Effector memory CD8-positive, alpha-beta T cell (primary cell): ENCODE results near the gene TCP11.

Experiments used
- ATAC-seq: fragments of 150-1000 bp; cut with Tn5 transposase; replicated peaks from 2 replicates; pipeline ENCODE4 v1.10.0; 2021; ENCODE audit warnings: mild to moderate bottlenecking, moderate library complexity
- DNase-seq, 3 experiments: peaks; one replicate each; pipeline ENCODE4 v3.0.0; 2021
- H3K27ac Mint-ChIP-seq, 2 donors: one replicate each; pipeline ENCODE4 v1.8.0; 2022; ENCODE audit warnings: mild to moderate bottlenecking in 2 of 2, mixed read lengths in 2 of 2, moderate library complexity in 2 of 2
- H3K27me3 Mint-ChIP-seq, 2 donors: one replicate each; pipeline ENCODE4 v1.8.0; 2022; ENCODE audit warnings: mixed read lengths in 2 of 2
- H3K36me3 Mint-ChIP-seq: one replicate; pipeline ENCODE4 v1.8.0; 2022; ENCODE audit warnings: mild to moderate bottlenecking, moderate library complexity, mixed read lengths; ENCODE audit not compliant: insufficient read depth
- H3K4me1 Mint-ChIP-seq, 2 donors: one replicate each; pipeline ENCODE4 v1.8.0; 2022; ENCODE audit warnings: low read depth in 2 of 2, mixed read lengths in 2 of 2
- H3K4me3 Mint-ChIP-seq, 2 donors: one replicate each; pipeline ENCODE4 v1.8.0; 2022; ENCODE audit warnings: mild to moderate bottlenecking in 2 of 2, mixed read lengths in 2 of 2, moderate library complexity in 2 of 2
- H3K9me3 Mint-ChIP-seq, 2 donors: one replicate each; pipeline ENCODE4 v1.8.0; 2022; ENCODE audit warnings: mixed read lengths in 2 of 2

The TCP11 gene

DNA sequence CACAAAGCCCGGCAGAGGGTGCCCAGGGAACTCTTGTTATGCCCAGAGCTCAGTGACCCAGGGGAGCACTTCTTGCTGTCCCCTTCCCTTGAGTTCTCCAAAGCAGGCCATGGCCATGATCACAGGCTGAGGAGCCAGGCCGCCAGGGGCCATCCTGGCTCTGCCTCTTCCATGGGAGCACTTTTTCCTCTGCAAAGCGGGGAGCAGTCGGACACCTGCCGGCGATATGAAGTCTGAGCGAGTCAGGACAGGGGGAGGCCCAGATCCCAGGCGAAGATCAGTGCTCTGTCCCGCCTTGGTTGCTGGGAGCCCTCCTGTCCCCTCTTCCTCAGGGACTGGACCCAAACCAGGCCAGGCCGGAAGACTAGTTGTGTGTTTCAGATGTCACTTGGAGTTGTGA lies 67.9 kb downstream of the TCP11 start:
- Mint-ChIP-seq H3K27ac (no peak overlapping the region), H3K4me1 (peaks cover 0 to 3% of the 10 kb centered on the region in 2 donors), H3K4me3 (no peak overlapping the region), H3K9me3 (no peaks in the 10 kb centered on the region), H3K27me3 (no peaks in the 10 kb centered on the region), H3K36me3 (peaks cover 4% of the 10 kb centered on the region)
- ATAC-seq (no peak), DNase-seq (no peak)

DNA sequence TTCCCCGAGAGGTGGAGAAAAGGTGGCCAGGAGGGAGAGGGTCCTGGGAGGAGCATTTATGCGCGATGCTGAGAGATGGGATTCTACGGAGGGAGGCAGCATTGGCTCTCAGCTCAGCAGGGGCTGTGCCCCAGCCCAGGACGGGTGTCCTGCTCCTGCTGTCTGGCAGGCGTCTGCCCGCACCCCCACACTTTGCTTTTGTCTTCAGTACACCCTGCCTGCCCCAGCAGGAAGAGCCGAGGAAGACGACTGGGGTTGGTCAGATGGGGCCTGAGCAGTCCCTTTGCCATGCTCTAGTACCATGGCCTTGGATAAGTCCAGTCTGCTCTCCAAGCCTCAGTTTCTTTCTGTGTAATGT lies 68.5 kb downstream of the TCP11 start:
- H3K4me1 Mint-ChIP-seq: peaks cover 0 to 3% of the 10 kb centered on the region in 2 donors
- ATAC-seq (no peak), DNase-seq (no peak)
- H3K27me3 Mint-ChIP-seq: no peaks in the 10 kb centered on the region
- peaks cover 4% of the 10 kb centered on the region for H3K36me3 Mint-ChIP-seq
- H3K27ac Mint-ChIP-seq: no peak overlapping the region
- H3K4me3 Mint-ChIP-seq: no peak overlapping the region
- no peaks in the 10 kb centered on the region for H3K9me3 Mint-ChIP-seq

DNA sequence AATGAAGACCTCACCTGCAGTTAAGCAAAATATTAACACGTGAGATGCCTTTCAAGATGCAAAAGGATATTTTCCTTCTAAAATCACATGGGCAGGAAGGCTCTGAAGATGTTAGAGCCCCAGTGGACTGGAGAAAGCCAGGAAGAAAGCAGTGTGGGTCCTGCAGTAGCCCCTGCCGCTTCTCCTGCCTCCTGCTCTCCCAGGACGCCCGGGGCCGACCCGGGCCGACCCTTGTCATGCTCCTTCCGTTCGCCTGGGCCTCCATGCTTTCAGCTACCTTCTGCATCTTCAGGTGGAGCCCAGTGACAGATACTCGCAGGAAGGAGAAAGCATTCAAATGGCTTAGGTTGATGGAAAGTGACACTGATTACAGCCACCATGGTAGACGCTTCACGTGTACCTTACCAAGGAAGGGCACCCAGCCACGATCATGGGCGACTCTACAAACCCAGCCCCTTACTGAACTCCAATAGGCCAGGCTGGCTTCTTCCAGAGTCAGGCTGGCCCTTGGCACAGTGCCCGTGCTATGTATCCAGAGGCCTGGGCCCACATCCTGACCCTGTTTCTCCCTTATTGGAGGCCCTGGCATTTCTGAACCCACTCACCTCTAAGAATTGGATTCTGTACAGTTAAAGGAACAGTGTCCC lies 69.0 kb downstream of the TCP11 start:
- no peaks in the 10 kb centered on the region for H3K9me3 Mint-ChIP-seq
- H3K27me3 Mint-ChIP-seq: no peaks in the 10 kb centered on the region
- DNase-seq (no peak), ATAC-seq (no peak)
- no peak overlapping the region for H3K27ac Mint-ChIP-seq
- no peak overlapping the region for H3K4me3 Mint-ChIP-seq
- peaks cover 0 to 3% of the 10 kb centered on the region in 2 donors for H3K4me1 Mint-ChIP-seq
- H3K36me3 Mint-ChIP-seq: peaks cover 4% of the 10 kb centered on the region

DNA sequence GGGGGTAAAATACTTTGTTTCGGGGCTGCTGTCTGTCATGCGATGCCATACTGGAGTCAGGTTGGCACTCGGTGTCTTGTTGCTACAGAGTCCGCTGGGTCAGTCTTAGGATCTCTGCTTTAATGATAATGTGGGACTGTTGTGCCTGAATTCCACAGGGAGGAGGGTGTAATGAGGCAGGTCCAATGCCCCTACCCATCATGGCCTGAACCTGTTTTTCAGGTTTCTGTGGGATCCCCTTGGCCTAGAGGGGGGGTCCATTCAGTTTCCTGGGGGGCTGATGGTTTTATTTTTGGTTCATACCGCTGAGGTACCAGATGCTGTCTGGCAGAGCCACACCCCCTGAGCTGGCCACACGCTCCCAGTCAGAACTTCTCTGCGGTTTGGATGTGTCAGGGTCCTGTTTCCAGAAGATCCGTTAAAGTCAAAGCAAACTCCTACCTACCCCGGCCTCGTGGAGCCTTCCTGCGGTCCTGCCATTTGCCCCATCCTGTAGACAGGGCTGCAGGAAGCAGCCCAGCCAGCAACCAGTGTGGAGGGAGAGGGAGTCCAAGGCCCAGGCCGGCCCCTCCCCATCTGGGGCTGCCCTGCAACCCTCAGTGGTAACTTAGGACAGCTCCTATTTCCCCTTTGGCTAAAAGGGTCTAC lies 69.7 kb downstream of the TCP11 start:
- Mint-ChIP-seq H3K4me3 (no peak overlapping the region), H3K27ac (no peak overlapping the region), H3K36me3 (peaks cover 4% of the 10 kb centered on the region), H3K27me3 (no peaks in the 10 kb centered on the region), H3K9me3 (no peaks in the 10 kb centered on the region), H3K4me1 (peaks cover 0 to 3% of the 10 kb centered on the region in 2 donors)
- ATAC-seq (no peak), DNase-seq (no peak)

DNA sequence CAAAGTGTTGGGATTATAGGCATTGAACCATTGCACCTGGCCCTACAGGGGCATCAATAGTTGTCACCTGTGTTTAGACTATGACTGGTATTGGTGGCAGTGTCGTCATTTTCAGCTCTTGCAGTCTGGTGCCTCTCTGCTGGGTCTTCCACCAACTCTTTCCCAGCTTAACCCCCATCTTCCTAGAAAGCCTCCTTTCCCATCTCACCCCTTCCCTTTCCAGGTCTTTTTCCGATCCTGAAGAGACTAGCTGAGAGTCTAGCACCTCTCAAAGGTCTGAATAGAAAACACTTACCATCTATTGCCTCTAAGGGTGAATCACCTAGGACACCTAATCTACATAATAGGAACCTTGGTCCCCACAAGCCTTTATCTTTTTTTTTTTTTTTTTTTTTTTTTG lies 71.0 kb downstream of the TCP11 start:
- Mint-ChIP-seq H3K36me3 (peaks cover 4% of the 10 kb centered on the region), H3K9me3 (no peaks in the 10 kb centered on the region), H3K27me3 (no peaks in the 10 kb centered on the region), H3K4me3 (no peak overlapping the region), H3K27ac (no peak overlapping the region), H3K4me1 (peaks cover 0 to 3% of the 10 kb centered on the region in 2 donors)
- no peak for ATAC-seq
- no peak for DNase-seq

DNA sequence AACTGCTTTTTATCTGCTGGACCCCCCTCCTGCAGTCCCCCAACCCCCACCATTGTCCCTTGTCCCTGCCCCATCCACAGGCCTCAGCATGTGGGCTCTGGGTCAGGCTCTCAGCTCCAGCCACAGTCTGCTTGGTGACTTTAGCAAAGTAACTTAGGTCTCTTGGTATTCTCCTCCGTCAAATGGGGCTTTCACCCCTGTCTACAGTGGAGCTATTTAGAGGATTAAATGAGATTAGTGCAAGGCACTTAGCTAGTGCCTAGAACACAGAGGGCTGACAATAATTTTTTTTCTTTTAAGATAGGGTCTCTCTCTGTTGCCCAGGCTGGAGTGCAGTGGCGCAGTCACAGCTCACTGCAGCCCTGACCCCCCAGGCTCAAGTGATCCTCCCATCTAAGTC lies 71.9 kb downstream of the TCP11 start:
- Mint-ChIP-seq H3K27ac (no peak overlapping the region), H3K36me3 (peaks cover 4% of the 10 kb centered on the region), H3K9me3 (no peaks in the 10 kb centered on the region), H3K4me1 (peaks cover 0 to 3% of the 10 kb centered on the region in 2 donors), H3K4me3 (no peak overlapping the region), H3K27me3 (no peaks in the 10 kb centered on the region)
- DNase-seq (no peak), ATAC-seq (no peak)

DNA sequence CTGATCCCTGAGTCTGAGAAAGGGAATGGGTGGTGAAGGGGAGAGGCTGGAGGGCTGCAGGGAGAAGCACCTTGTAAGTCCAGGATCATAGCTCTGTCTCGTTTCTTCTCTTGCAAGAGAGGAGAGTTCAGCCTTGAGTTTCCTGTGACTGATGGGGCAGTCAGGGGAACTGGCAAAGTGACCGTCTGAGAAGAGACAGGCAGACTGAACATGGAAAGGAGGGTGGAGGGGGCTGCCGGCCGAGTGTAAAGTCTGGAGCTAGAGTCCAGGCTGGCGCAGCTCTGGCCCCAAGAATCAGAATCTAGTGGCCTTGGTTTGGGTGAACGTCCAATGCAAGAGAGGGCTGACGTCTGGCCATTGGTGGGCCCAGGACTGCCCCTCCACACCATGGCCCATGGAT lies 72.5 kb downstream of the TCP11 start:
- Mint-ChIP-seq H3K4me1 (peaks cover 0 to 3% of the 10 kb centered on the region in 2 donors), H3K4me3 (no peak overlapping the region), H3K27ac (no peak overlapping the region), H3K36me3 (no peaks in the 10 kb centered on the region), H3K9me3 (no peaks in the 10 kb centered on the region), H3K27me3 (no peaks in the 10 kb centered on the region)
- DNase-seq (no peak), ATAC-seq (no peak)

DNA sequence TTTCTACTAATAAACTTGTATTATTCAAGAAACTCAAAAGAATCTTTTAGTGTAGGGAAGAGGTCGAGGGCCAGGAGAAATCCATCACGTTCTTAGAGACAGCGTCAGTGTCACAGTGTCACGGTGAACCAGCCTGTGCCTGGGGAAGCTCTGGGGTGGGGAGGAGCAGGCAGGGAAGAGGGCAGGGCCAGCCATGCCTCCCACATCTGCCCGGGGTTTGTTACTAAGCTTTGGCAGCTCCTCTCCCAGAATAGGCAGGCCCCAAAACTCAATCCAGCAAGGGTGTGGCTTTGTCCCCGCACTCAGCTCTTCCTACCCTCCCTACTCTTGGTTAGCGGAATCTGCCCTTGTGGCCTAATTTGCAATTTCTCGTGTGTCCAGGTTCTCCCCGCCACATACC lies 72.9 kb downstream of the TCP11 start:
- no peak for ATAC-seq
- no peak overlapping the region for H3K27ac Mint-ChIP-seq
- H3K4me3 Mint-ChIP-seq: no peak overlapping the region
- H3K27me3 Mint-ChIP-seq: no peaks in the 10 kb centered on the region
- no peaks in the 10 kb centered on the region for H3K36me3 Mint-ChIP-seq
- no peaks in the 10 kb centered on the region for H3K9me3 Mint-ChIP-seq
- no peak for DNase-seq
- peaks cover 0 to 3% of the 10 kb centered on the region in 2 donors for H3K4me1 Mint-ChIP-seq
